Natural killer cell (primary cell): Measurements from ENCODE around the gene TNS4. TPM values are rescaled to one million over a fixed set of nuclear protein-coding genes. Genes with fewer than 3 reads are reported as not detected.

Source experiments
- ATAC-seq, 3 donors: fragments of 150-1000 bp in 2 of 3; fragments of 200-7000 bp in 1 of 3; cut with Tn5 transposase; 1 replicate in 1 of 3; 2 replicates in 2 of 3; pipeline ENCODE4 v1.10.0; 2021; ENCODE audit warnings: mild to moderate bottlenecking in 2 of 3, moderate library complexity in 2 of 3
- DNase-seq, 2 donors: peaks; one replicate each; pipeline versions ENCODE4 v3.0.0 to v3.0.0-alpha.2; 2013 to 2021; ENCODE audit warnings: mixed read lengths in 1 of 2
- H3K27ac ChIP-seq: one replicate; pipeline ENCODE4 v1.5.1; 2013; ENCODE audit warnings: mild to moderate bottlenecking, low read length
- H3K27me3 ChIP-seq: one replicate; pipeline ENCODE4 v1.6.1; 2013; ENCODE audit warnings: low read length; ENCODE audit not compliant: control insufficient read depth, insufficient read depth
- H3K36me3 ChIP-seq: one replicate; pipeline ENCODE4 v1.6.1; 2013; ENCODE audit warnings: low read length; ENCODE audit not compliant: control insufficient read depth, insufficient read depth
- H3K4me1 ChIP-seq: one replicate; pipeline ENCODE4 v1.6.1; 2013; ENCODE audit warnings: low read length; ENCODE audit not compliant: control insufficient read depth, insufficient read depth
- H3K4me3 ChIP-seq: one replicate; pipeline ENCODE4 v1.5.1; 2013; ENCODE audit warnings: low read length
- H3K9me3 ChIP-seq: one replicate; pipeline ENCODE4 v1.6.1; 2013; ENCODE audit warnings: low read length; ENCODE audit not compliant: control insufficient read depth, insufficient read depth
- H3K27ac Mint-ChIP-seq, 2 donors: one replicate each; pipeline ENCODE4 v1.8.0; 2022; ENCODE audit warnings: mild to moderate bottlenecking in 2 of 2, mixed read lengths in 2 of 2, moderate library complexity in 1 of 2
- H3K27me3 Mint-ChIP-seq, 2 donors: one replicate each; pipeline ENCODE4 v1.8.0; 2022; ENCODE audit warnings: low read depth in 2 of 2, mixed read lengths in 2 of 2
- H3K36me3 Mint-ChIP-seq: one replicate; pipeline ENCODE4 v1.8.0; 2022; ENCODE audit warnings: mixed read lengths
- H3K4me1 Mint-ChIP-seq, 2 donors: one replicate each; pipeline ENCODE4 v1.8.0; 2022; ENCODE audit warnings: mixed read lengths in 2 of 2
- H3K4me3 Mint-ChIP-seq: one replicate; pipeline ENCODE4 v1.8.0; 2022; ENCODE audit warnings: mild to moderate bottlenecking, moderate library complexity, mixed read lengths
- H3K9me3 Mint-ChIP-seq, 2 donors: one replicate each; pipeline ENCODE4 v1.8.0; 2022; ENCODE audit warnings: mixed read lengths in 2 of 2
- CTCF ChIP-seq: fragments of 200-600 bp; IDR thresholded peaks from one replicate; pipeline ENCODE4 v1.8.0; 2022; ENCODE audit warnings: antibody characterized with exemption
- whole genome bisulfite sequencing: methylation state at CpG from one replicate; pipeline ENCODE4 v1.1.7; 2013; ENCODE audit warnings: missing lambda C conversion rate; ENCODE audit not compliant: insufficient coverage; 5-methylcytosine and 5-hydroxymethylcytosine counted together
- intact Hi-C: fragments of 100-400 bp; cut with micrococcal nuclease; formaldehyde crosslinking; loops from one replicate; pipeline ENCODE4 v1.14.2; 2022
- total RNA-seq, 4 donors: library from RNA; stranded (reverse); fragments of 120-200 nt in 1 of 4; gene quantifications; one replicate each; pipeline versions ENCODE4 v1.2.3 to v1.2.4, GENCODE V29; 2013 to 2022

The TNS4 gene
- total RNA-seq, 3 donors from 2014 or later (not counting 1 experiment from before 2014, with no cell fraction given) = 0.65 to 1.8 (median 0.94) TPM

- peaks cover 32 to 46% of the 10 kb centered on the region in 2 donors for H3K4me1 Mint-ChIP-seq
- H3K27ac Mint-ChIP-seq = no peak overlapping the region
- H3K9me3 Mint-ChIP-seq = peaks cover 0 to 8% of the 10 kb centered on the region in 2 donors
- intact Hi-C loops = no loop called here
- no peak for TF ChIP-seq CTCF
- Histone ChIP-seq H3K36me3 (no peaks in the 10 kb centered on the region), H3K9me3 (no peaks in the 10 kb centered on the region), H3K4me1 (peaks cover 32% of the 10 kb centered on the region), H3K4me3 (no peak overlapping the region), H3K27ac (no peak overlapping the region), H3K27me3 (no peaks in the 10 kb centered on the region)
- H3K27me3 Mint-ChIP-seq = peaks cover 0 to 2% of the 10 kb centered on the region in 2 donors
- DNase-seq = no peak
- no peak overlapping the region for H3K4me3 Mint-ChIP-seq
- WGBS = 100% methylated on average over 6 of the region's 7 CpGs
- H3K36me3 Mint-ChIP-seq = peaks cover 30% of the 10 kb centered on the region
- ATAC-seq = no peak
Observed at GRCh38 chr17:40522250-40522960, 21.0 kb upstream of the TNS4 start.

- Histone ChIP-seq H3K27ac (no peak overlapping the region), H3K9me3 (no peaks in the 10 kb centered on the region), H3K4me1 (peaks cover 46% of the 10 kb centered on the region), H3K36me3 (no peaks in the 10 kb centered on the region), H3K27me3 (no peaks in the 10 kb centered on the region), H3K4me3 (no peak overlapping the region)
- ATAC-seq (no peak), DNase-seq (no peak)
- intact Hi-C loops = no loop called here
- WGBS = 99% methylated on average over 12 of the region's 14 CpGs
- Mint-ChIP-seq H3K4me1 (peaks cover 46 to 60% of the 10 kb centered on the region in 2 donors), H3K4me3 (no peak overlapping the region), H3K36me3 (peaks cover 30% of the 10 kb centered on the region), H3K9me3 (peaks cover 0 to 8% of the 10 kb centered on the region in 2 donors), H3K27ac (no peak overlapping the region), H3K27me3 (peaks cover 0 to 7% of the 10 kb centered on the region in 2 donors)
- TF ChIP-seq CTCF = no peak
Observed at GRCh38 chr17:40520991-40521453, 19.6 kb upstream of the TNS4 start.

GRCh38 chr17:40519089-40519775 lies 17.8 kb upstream of the TNS4 start:
- peak overlapping the region; percentile 57 for H3K4me3 Mint-ChIP-seq
- H3K4me1 Mint-ChIP-seq = peaks cover 64 to 78% of the 10 kb centered on the region in 2 donors
- peaks cover 13% of the 10 kb centered on the region for H3K36me3 Mint-ChIP-seq
- no peaks in the 10 kb centered on the region for H3K36me3 ChIP-seq
- no peak overlapping the region for H3K4me3 ChIP-seq
- H3K27me3 Mint-ChIP-seq = peaks cover 0 to 14% of the 10 kb centered on the region in 2 donors
- ATAC-seq (no peak), DNase-seq (no peak)
- no peaks in the 10 kb centered on the region for H3K9me3 ChIP-seq
- H3K27ac Mint-ChIP-seq = no peak overlapping the region
- no peak for TF ChIP-seq CTCF
- WGBS = 91% methylated on average over 4 of the region's 5 CpGs
- H3K4me1 ChIP-seq = peaks cover 64% of the 10 kb centered on the region
- no peaks in the 10 kb centered on the region for H3K27me3 ChIP-seq
- H3K9me3 Mint-ChIP-seq = no peaks in the 10 kb centered on the region
- no peak overlapping the region for H3K27ac ChIP-seq
- intact Hi-C loops = no loop called here
